Endodermal cell (in vitro differentiated cells): ENCODE results near the gene FGF14. TPM values are rescaled to one million over a fixed set of nuclear protein-coding genes. Genes with fewer than 3 reads are reported as not detected.

Source experiments
- DNase-seq: peaks from one replicate; pipeline ENCODE4 v3.0.0-alpha.2; 2017
- H3K27ac ChIP-seq: 2 replicates; pipeline ENCODE4 v1.5.1; 2013; ENCODE audit warnings: mild to moderate bottlenecking, low read depth, low read length, moderate library complexity
- H3K27me3 ChIP-seq: 2 replicates; pipeline ENCODE4 v1.6.1; 2013; ENCODE audit warnings: mild to moderate bottlenecking, low read length, moderate library complexity; ENCODE audit not compliant: insufficient read depth, control insufficient read depth, poor library complexity, severe bottlenecking
- H3K36me3 ChIP-seq: 2 replicates; pipeline ENCODE4 v1.7.0; 2013; ENCODE audit warnings: mild to moderate bottlenecking, low read length, moderate library complexity; ENCODE audit not compliant: control insufficient read depth, insufficient read depth
- H3K4me1 ChIP-seq: one replicate; pipeline ENCODE4 v1.7.0; 2013; ENCODE audit warnings: low read length; ENCODE audit not compliant: control insufficient read depth, insufficient read depth
- H3K4me3 ChIP-seq: 2 replicates; pipeline ENCODE4 v1.5.1; 2013; ENCODE audit warnings: mild to moderate bottlenecking, low read length, moderate library complexity
- H3K9ac ChIP-seq: 2 replicates; pipeline ENCODE4 v1.6.1; 2013; ENCODE audit warnings: mild to moderate bottlenecking, low read length, moderate library complexity; ENCODE audit not compliant: poor library complexity, severe bottlenecking; ENCODE audit errors: extremely low read depth
- H3K9me3 ChIP-seq: 2 replicates; pipeline ENCODE4 v1.6.1; 2013; ENCODE audit warnings: mild to moderate bottlenecking, low read length, moderate library complexity; ENCODE audit not compliant: control insufficient read depth
- H3K27ac Mint-ChIP-seq: 2 replicates; pipeline ENCODE4 v1.8.0; 2020; ENCODE audit warnings: mixed read lengths
- H3K27me3 Mint-ChIP-seq: 2 replicates; pipeline ENCODE4 v1.8.0; 2021; ENCODE audit warnings: mild to moderate bottlenecking, mixed read lengths; ENCODE audit not compliant: insufficient read depth
- H3K36me3 Mint-ChIP-seq: 2 replicates; pipeline ENCODE4 v1.8.0; 2020; ENCODE audit warnings: low read depth, mixed read lengths
- H3K4me1 Mint-ChIP-seq: 2 replicates; pipeline ENCODE4 v1.8.0; 2020; ENCODE audit warnings: mixed read lengths
- H3K4me3 Mint-ChIP-seq: 2 replicates; pipeline ENCODE4 v1.8.0; 2020; ENCODE audit warnings: mild to moderate bottlenecking, moderate library complexity, mixed read lengths
- H3K9me3 Mint-ChIP-seq: 2 replicates; pipeline ENCODE4 v1.8.0; 2020; ENCODE audit warnings: mild to moderate bottlenecking, mixed read lengths
- CTCF ChIP-seq: fragments of 200-600 bp; sonication (generic); conservative IDR thresholded peaks from 2 replicates; pipeline ENCODE4 v1.5.0; 2021; ENCODE audit warnings: antibody characterized with exemption, mild to moderate bottlenecking
- WGBS, 2 experiments: methylation state at CpG; one replicate each; pipeline versions ENCODE4 v1.1.5 to v1.1.7; 2013; ENCODE audit warnings: missing lambda C conversion rate in 2 of 2, mixed read lengths in 1 of 2; ENCODE audit not compliant: insufficient coverage in 1 of 2, insufficient read length in 1 of 2; 5-methylcytosine and 5-hydroxymethylcytosine counted together
- total RNA-seq, 2 donors: library from RNA; stranded (reverse); fragmentation: NEBNext Ultra II Directional in 1 of 2; extraction: Animal tissue kit (Norgen Biotek cat#: 25700) in 1 of 2; gene quantifications; 2 replicates in 1 of 2; 3 replicates in 1 of 2; pipeline ENCODE4 v1.2.1, GENCODE V29; 2021

Gene FGF14
- total RNA-seq, 2 donors from 2014 or later, result 0.15 to 0.26 TPM

GRCh38 chr13:101967216-101967615 lies 434.6 kb downstream of the FGF14 start:
- TF ChIP-seq CTCF, result no peak
- Histone ChIP-seq H3K4me3 (no peak overlapping the region), H3K27ac (no peak overlapping the region), H3K4me1 (no peaks in the 10 kb centered on the region), H3K9me3 (no peaks in the 10 kb centered on the region), H3K9ac (no peak overlapping the region), H3K36me3 (no peaks in the 10 kb centered on the region), H3K27me3 (no peaks in the 10 kb centered on the region)
- Mint-ChIP-seq H3K27ac (no peak overlapping the region), H3K36me3 (no peaks in the 10 kb centered on the region), H3K4me1 (no peaks in the 10 kb centered on the region), H3K9me3 (no peaks in the 10 kb centered on the region), H3K27me3 (no peaks in the 10 kb centered on the region), H3K4me3 (no peak overlapping the region)
- no peak for DNase-seq

- Histone ChIP-seq H3K27ac (no peak overlapping the region), H3K9ac (no peak overlapping the region), H3K9me3 (no peaks in the 10 kb centered on the region), H3K27me3 (peaks cover 5% of the 10 kb centered on the region), H3K4me3 (no peak overlapping the region), H3K36me3 (no peaks in the 10 kb centered on the region), H3K4me1 (no peaks in the 10 kb centered on the region)
- no peaks in the 10 kb centered on the region for H3K4me1 Mint-ChIP-seq
- H3K36me3 Mint-ChIP-seq, result no peaks in the 10 kb centered on the region
- no peak for TF ChIP-seq CTCF
- 84 to 100% methylated on average over 2 to 5 of the region's 5 CpGs for WGBS, 2 experiments
- no peak for DNase-seq
- no peaks in the 10 kb centered on the region for H3K9me3 Mint-ChIP-seq
- H3K27ac Mint-ChIP-seq, result no peak overlapping the region
- H3K27me3 Mint-ChIP-seq, result no peaks in the 10 kb centered on the region
- no peak overlapping the region for H3K4me3 Mint-ChIP-seq
Observed at GRCh38 chr13:101965096-101965495, 436.8 kb downstream of the FGF14 start.

GRCh38 chr13:101959016-101959415 lies 442.8 kb downstream of the FGF14 start:
- no peaks in the 10 kb centered on the region for H3K4me1 ChIP-seq
- DNase-seq, result no peak
- no peaks in the 10 kb centered on the region for H3K27me3 Mint-ChIP-seq
- H3K4me3 Mint-ChIP-seq, result no peak overlapping the region
- TF ChIP-seq CTCF, result peak; percentile 19
- no peaks in the 10 kb centered on the region for H3K36me3 Mint-ChIP-seq
- no peaks in the 10 kb centered on the region for H3K9me3 ChIP-seq
- no peak overlapping the region for H3K4me3 ChIP-seq
- H3K9me3 Mint-ChIP-seq, result no peaks in the 10 kb centered on the region
- H3K27ac Mint-ChIP-seq, result no peak overlapping the region
- no peak overlapping the region for H3K27ac ChIP-seq
- H3K36me3 ChIP-seq, result no peaks in the 10 kb centered on the region
- no peak overlapping the region for H3K9ac ChIP-seq
- H3K27me3 ChIP-seq, result peaks cover 5% of the 10 kb centered on the region
- 80 to 89% methylated on average over 4 to 5 of the region's 5 CpGs for WGBS, 2 experiments
- no peaks in the 10 kb centered on the region for H3K4me1 Mint-ChIP-seq
